T1000 (cell line): ENCODE measurements around the gene TNRC18.
"Not testable (repeated sequence)": the region's sequence is repeated elsewhere in the genome, so short reads cannot be mapped to it uniquely, and the experiment has no call there.

ENCODE experiments used
- DNase-seq: peaks from one replicate; lab custom pipeline; 2025; ENCODE audit warnings: mixed read lengths; lab: John Stamatoyannopoulos, UW

The TNRC18 gene

GRCh38 chr7:5315761-5316160 lies 107.9 kb downstream of the TNRC18 start:
- no peak for DNase-seq

- no peak for DNase-seq
Measured at GRCh38 chr7:5314864-5315263, 108.8 kb downstream of the TNRC18 start.

- DNase-seq: not testable (repeated sequence)
Measured at GRCh38 chr7:5313076-5313885, 110.4 kb downstream of the TNRC18 start.

GRCh38 chr7:5312276-5313070 lies 111.2 kb downstream of the TNRC18 start:
- DNase-seq: not testable (repeated sequence)

- no peak for DNase-seq
Measured at GRCh38 chr7:5310822-5311405, 112.7 kb downstream of the TNRC18 start.

GRCh38 chr7:5309146-5309545 lies 114.5 kb downstream of the TNRC18 start:
- no peak for DNase-seq

GRCh38 chr7:5307221-5308142 lies 116.2 kb downstream of the TNRC18 start:
- not testable (repeated sequence) for DNase-seq

- not testable (repeated sequence) for DNase-seq
Measured at GRCh38 chr7:5305050-5305449, 118.6 kb downstream of the TNRC18 start.

- no peak for DNase-seq
Measured at GRCh38 chr7:5303591-5304505, 119.8 kb downstream of the TNRC18 start.

GRCh38 chr7:5303061-5303460 lies 120.6 kb downstream of the TNRC18 start:
- DNase-seq: no peak

GRCh38 chr7:5302577-5302976 lies 121.1 kb downstream of the TNRC18 start:
- DNase-seq: no peak

GRCh38 chr7:5300366-5300765 lies 123.3 kb downstream of the TNRC18 start:
- no peak for DNase-seq

- no peak for DNase-seq
Measured at GRCh38 chr7:5296611-5297226, 126.9 kb downstream of the TNRC18 start.

GRCh38 chr7:5296015-5296610 lies 127.5 kb downstream of the TNRC18 start:
- no peak for DNase-seq

GRCh38 chr7:5295039-5296014 lies 128.3 kb downstream of the TNRC18 start:
- no peak for DNase-seq

- DNase-seq: no peak
Measured at GRCh38 chr7:5294169-5294987, 129.3 kb downstream of the TNRC18 start.

- DNase-seq: not testable (repeated sequence)
Measured at GRCh38 chr7:5291711-5292335, 131.8 kb downstream of the TNRC18 start.
